Neuronal stem cell (in vitro differentiated cells): ENCODE measurements around the gene RPRD1A.
"Not testable (repeated sequence)": the region's sequence is repeated elsewhere in the genome, so short reads cannot be mapped to it uniquely, and the experiment has no call there.

Experiments
- DNase-seq: peaks from one replicate; pipeline ENCODE4 v3.0.0-alpha.2; 2013; ENCODE audit warnings: low spot score
- H2AFZ ChIP-seq: one replicate; pipeline ENCODE4 v1.6.1; 2013; ENCODE audit warnings: mild to moderate bottlenecking, low read length, inconsistent platforms
- H2AK5ac ChIP-seq: 2 replicates; pipeline ENCODE4 v1.6.1; 2013; ENCODE audit warnings: low read depth, mild to moderate bottlenecking, inconsistent platforms, low read length, moderate library complexity, mixed read lengths
- H2BK120ac ChIP-seq: 2 replicates; pipeline ENCODE4 v1.6.1; 2013; ENCODE audit warnings: low read depth, mild to moderate bottlenecking, inconsistent platforms, low read length, moderate library complexity, mixed read lengths
- H2BK12ac ChIP-seq: one replicate; pipeline ENCODE4 v1.6.1; 2013; ENCODE audit warnings: low read length, inconsistent platforms
- H2BK15ac ChIP-seq: 2 replicates; pipeline ENCODE4 v1.6.1; 2013; ENCODE audit warnings: mild to moderate bottlenecking, low read length, inconsistent platforms, mixed read lengths
- H2BK5ac ChIP-seq: one replicate; pipeline ENCODE4 v1.6.1; 2013; ENCODE audit warnings: inconsistent platforms, mild to moderate bottlenecking, low read length, moderate library complexity
- H3K14ac ChIP-seq: one replicate; pipeline ENCODE4 v1.6.1; 2013; ENCODE audit warnings: low read length, inconsistent platforms
- H3K18ac ChIP-seq: 2 replicates; pipeline ENCODE4 v1.6.1; 2013; ENCODE audit warnings: low read length, inconsistent platforms
- H3K23ac ChIP-seq: 2 replicates; pipeline ENCODE4 v1.6.1; 2013; ENCODE audit warnings: low read depth, mild to moderate bottlenecking, mixed read lengths, low read length, inconsistent platforms; ENCODE audit not compliant: poor library complexity
- H3K27ac ChIP-seq: replicated peaks from 3 replicates; pipeline ENCODE4 v1.5.1; 2013; ENCODE audit warnings: low read length, inconsistent platforms
- H3K27me3 ChIP-seq, 3 experiments: 2 replicates each; pipeline ENCODE4 v1.6.1; 2013; ENCODE audit warnings: low read length in 3 of 3, mild to moderate bottlenecking in 2 of 3, inconsistent platforms in 1 of 3, low read depth in 1 of 3, mixed read lengths in 1 of 3, moderate library complexity in 1 of 3; ENCODE audit not compliant: control insufficient read depth in 3 of 3, insufficient read depth in 3 of 3
- H3K36me3 ChIP-seq, 2 donors: replicated peaks in 1 of 2; 2 replicates each; pipeline ENCODE4 v1.6.1; 2013; ENCODE audit warnings: low read length in 2 of 2; ENCODE audit not compliant: control insufficient read depth in 2 of 2, insufficient read depth in 2 of 2
- H3K4ac ChIP-seq: 2 replicates; pipeline ENCODE4 v1.6.1; 2013; ENCODE audit warnings: inconsistent platforms, mild to moderate bottlenecking, low read length, moderate library complexity
- H3K4me1 ChIP-seq, 2 donors: 1 replicate in 1 of 2; 2 replicates in 1 of 2; pipeline ENCODE4 v1.6.1; 2013; ENCODE audit warnings: low read length in 2 of 2, low read depth in 1 of 2; ENCODE audit not compliant: control insufficient read depth in 2 of 2, insufficient read depth in 1 of 2
- H3K4me2 ChIP-seq: one replicate; pipeline ENCODE4 v1.6.1; 2013; ENCODE audit warnings: mild to moderate bottlenecking, low read length, inconsistent platforms; ENCODE audit not compliant: insufficient read depth, poor library complexity, severe bottlenecking
- H3K4me3 ChIP-seq, 2 donors: 2 replicates each; pipeline ENCODE4 v1.5.1; 2013; ENCODE audit warnings: low read length in 2 of 2, mild to moderate bottlenecking in 2 of 2, inconsistent platforms in 1 of 2, moderate library complexity in 1 of 2
- H3K79me1 ChIP-seq: one replicate; pipeline ENCODE4 v1.6.1; 2013; ENCODE audit warnings: low read depth, mild to moderate bottlenecking, inconsistent platforms, low read length, moderate library complexity
- H3K9ac ChIP-seq: one replicate; pipeline ENCODE4 v1.6.1; 2013; ENCODE audit warnings: mild to moderate bottlenecking, low read depth, low read length, inconsistent platforms; ENCODE audit not compliant: poor library complexity
- H3K9me3 ChIP-seq, 2 donors: replicated peaks in 1 of 2; 2 replicates each; pipeline versions ENCODE3 to v1.6.1; 2013; ENCODE audit warnings: low read length in 2 of 2, mild to moderate bottlenecking in 2 of 2, inconsistent platforms in 1 of 2, low read depth in 1 of 2, mixed read lengths in 1 of 2, moderate library complexity in 1 of 2; ENCODE audit not compliant: control insufficient read depth in 2 of 2, insufficient read depth in 1 of 2
- H4K8ac ChIP-seq: one replicate; pipeline ENCODE4 v1.6.1; 2013; ENCODE audit warnings: low read depth, mild to moderate bottlenecking, inconsistent platforms, low read length, moderate library complexity
- H4K91ac ChIP-seq: one replicate; pipeline ENCODE4 v1.6.1; 2013; ENCODE audit warnings: low read length, low read depth, mild to moderate bottlenecking, inconsistent platforms; ENCODE audit not compliant: poor library complexity
- WGBS, 2 donors: extraction: QIAGEN DNeasy Blood & Tissue Kit; methylation state at CpG; one replicate each; pipeline ENCODE4 v1.1.7; 2013; ENCODE audit warnings: missing lambda C conversion rate in 2 of 2, mixed read lengths in 1 of 2; ENCODE audit not compliant: insufficient read length in 2 of 2, insufficient replicate concordance in 1 of 2; ENCODE audit errors: extremely low coverage in 2 of 2; 5-methylcytosine and 5-hydroxymethylcytosine counted together

The RPRD1A gene

DNA sequence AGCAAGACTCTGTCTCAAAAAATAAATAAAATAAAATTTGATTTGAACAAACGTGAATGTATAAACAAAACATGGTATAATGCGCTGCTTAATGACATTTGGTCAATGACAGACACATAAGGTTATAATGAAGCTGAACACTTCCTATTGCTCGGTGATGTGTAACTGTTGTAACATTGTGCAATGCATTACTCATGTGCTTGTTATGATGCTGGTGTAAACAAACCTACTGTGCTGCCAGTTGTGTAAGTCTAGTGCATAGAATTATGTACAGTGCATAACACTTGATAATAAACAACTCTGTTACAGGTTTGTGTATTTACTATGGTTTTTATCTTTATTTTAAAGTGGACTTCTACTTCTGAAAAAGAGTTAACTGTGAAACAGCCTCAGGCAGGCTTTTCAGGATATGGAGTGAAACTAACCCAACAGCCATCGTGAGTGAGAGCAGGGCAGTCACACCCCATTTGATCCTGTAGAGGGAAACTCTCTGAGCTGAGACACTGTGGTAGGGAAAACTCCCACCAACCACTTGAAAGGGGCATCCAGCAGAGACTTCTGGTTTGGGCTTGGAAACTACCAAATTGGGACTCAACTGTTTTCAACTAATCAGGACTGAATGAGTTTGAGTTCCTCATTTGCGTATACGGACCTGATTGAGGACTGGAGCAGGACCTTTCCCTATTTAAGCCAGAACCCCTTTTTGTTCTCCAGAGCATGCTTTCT, 8.7 kb upstream of the RPRD1A start:
- WGBS, 2 donors, result no CpG with 5 or more reads among the region's 6 CpGs
- Histone ChIP-seq H4K8ac (no peak overlapping the region), H3K27ac (no peak overlapping the region)

GRCh38 chr18:36074435-36074834, 7.1 kb upstream of the RPRD1A start:
- Histone ChIP-seq H4K8ac (no peak overlapping the region), H3K23ac (no peak overlapping the region), H2BK120ac (no peak overlapping the region), H3K4ac (no peak overlapping the region), H4K91ac (no peak overlapping the region), H2AK5ac (no peak overlapping the region), H2BK15ac (no peak overlapping the region), H2AFZ (no peak overlapping the region), H3K36me3 (no peaks in the 10 kb centered on the region), H3K9ac (no peak overlapping the region), H3K14ac (no peak overlapping the region), H3K79me1 (no peaks in the 10 kb centered on the region), H3K4me2 (no peak overlapping the region), H3K4me1 (no peaks in the 10 kb centered on the region), H3K27ac (no peak overlapping the region), H2BK12ac (no peak overlapping the region), H3K4me3 (no peak overlapping the region), H3K9me3 (peaks cover 0 to 2% of the 10 kb centered on the region in 2 donors), H3K27me3 (no peaks in the 10 kb centered on the region), H2BK5ac (no peak overlapping the region), H3K18ac (no peak overlapping the region)
- no peak for DNase-seq
- no CpG with 5 or more reads among the region's 4 CpGs for WGBS, 2 donors

More for the DNA sequence above, 8.7 kb upstream of the RPRD1A start:
- no peak overlapping the region for H3K4me3 ChIP-seq
- no peaks in the 10 kb centered on the region for H3K27me3 ChIP-seq
- no peak overlapping the region for H3K23ac ChIP-seq
- H3K9me3 ChIP-seq, result peaks cover 0 to 7% of the 10 kb centered on the region in 2 donors
- H3K4me2 ChIP-seq, result no peak overlapping the region
- H4K91ac ChIP-seq, result no peak overlapping the region
- H3K4me1 ChIP-seq, result no peaks in the 10 kb centered on the region
- no peak overlapping the region for H2AK5ac ChIP-seq
- H2AFZ ChIP-seq, result no peak overlapping the region
- H3K9ac ChIP-seq, result no peak overlapping the region
- H2BK120ac ChIP-seq, result no peak overlapping the region
- H2BK12ac ChIP-seq, result no peak overlapping the region
- H3K79me1 ChIP-seq, result no peaks in the 10 kb centered on the region
- no peak for DNase-seq
- H3K14ac ChIP-seq, result no peak overlapping the region
- no peak overlapping the region for H2BK5ac ChIP-seq
- no peak overlapping the region for H2BK15ac ChIP-seq
- H3K18ac ChIP-seq, result no peak overlapping the region
- H3K36me3 ChIP-seq, result no peaks in the 10 kb centered on the region
- no peak overlapping the region for H3K4ac ChIP-seq

DNA sequence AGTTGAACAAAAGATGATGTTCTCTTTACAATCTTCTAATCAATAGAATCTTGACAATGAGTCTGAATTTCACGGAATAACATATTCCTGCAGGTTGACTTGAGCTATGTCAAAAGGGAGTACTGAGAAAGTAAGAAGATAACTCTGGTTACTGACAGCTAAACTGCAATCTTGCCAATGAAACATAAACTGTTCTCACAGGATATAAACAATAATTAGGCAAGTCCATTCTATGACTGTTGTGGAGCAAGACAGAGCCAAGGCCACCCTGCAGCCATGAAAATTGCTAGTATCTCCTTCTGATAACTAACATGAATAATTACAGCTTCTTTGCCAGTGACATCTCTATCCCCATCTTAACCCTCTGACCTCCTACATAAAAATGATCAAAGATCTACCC, 6.3 kb upstream of the RPRD1A start:
- Histone ChIP-seq H3K9me3 (no peaks in the 10 kb centered on the region), H3K23ac (no peak overlapping the region), H3K27ac (no peak overlapping the region), H4K8ac (no peak overlapping the region), H4K91ac (no peak overlapping the region), H3K4me2 (no peak overlapping the region), H3K4ac (no peak overlapping the region), H3K4me1 (no peaks in the 10 kb centered on the region), H3K27me3 (no peaks in the 10 kb centered on the region), H2BK5ac (no peak overlapping the region), H3K4me3 (no peak overlapping the region), H2AFZ (no peak overlapping the region), H2BK15ac (no peak overlapping the region), H3K18ac (no peak overlapping the region), H2BK12ac (no peak overlapping the region), H2BK120ac (no peak overlapping the region), H3K36me3 (no peaks in the 10 kb centered on the region), H3K14ac (no peak overlapping the region), H3K79me1 (no peaks in the 10 kb centered on the region), H3K9ac (no peak overlapping the region), H2AK5ac (no peak overlapping the region)
- no CpG with 5 or more reads among the region's 1 CpG for WGBS, 2 donors
- no peak for DNase-seq

DNA sequence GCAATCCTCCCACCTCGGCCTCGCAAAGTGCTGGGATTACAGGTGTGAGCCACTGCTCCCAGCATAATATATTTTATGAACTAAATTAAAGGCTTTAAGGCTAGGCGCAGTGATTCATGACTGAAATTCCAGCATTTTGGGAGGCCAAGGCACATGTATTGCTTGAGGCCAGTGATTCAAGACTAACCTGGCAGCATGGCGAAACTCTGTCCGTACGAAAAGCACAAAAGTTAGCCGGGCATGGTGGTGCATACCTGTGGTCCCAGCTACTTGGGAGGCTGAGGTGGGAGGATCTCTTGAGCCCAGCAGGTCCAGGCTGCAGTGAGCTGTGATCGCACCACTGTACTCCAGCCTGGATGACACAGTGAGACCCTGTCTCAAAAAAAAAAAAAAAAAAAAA, 5.0 kb upstream of the RPRD1A start:
- not testable (repeated sequence) for H2BK15ac ChIP-seq, H3K4me2 ChIP-seq, H4K8ac ChIP-seq, H3K9me3 ChIP-seq, H3K27me3 ChIP-seq, H3K23ac ChIP-seq, H3K4me1 ChIP-seq, H2BK120ac ChIP-seq, H3K14ac ChIP-seq, H3K36me3 ChIP-seq, DNase-seq, H2AK5ac ChIP-seq, H3K4me3 ChIP-seq, H2BK12ac ChIP-seq, H3K4ac ChIP-seq, H3K18ac ChIP-seq, H4K91ac ChIP-seq, H3K27ac ChIP-seq, H3K9ac ChIP-seq, H2AFZ ChIP-seq, H2BK5ac ChIP-seq, H3K79me1 ChIP-seq
- no CpG with 5 or more reads among the region's 8 CpGs for WGBS, 2 donors
